B cell (primary cell): Measurements from ENCODE around the gene CSF1R. TPM values are rescaled to one million over a fixed set of nuclear protein-coding genes. Genes with fewer than 3 reads are reported as not detected.

Experiments used
- ATAC-seq: fragments of 200-7000 bp; cut with Tn5 transposase; one replicate; pipeline ENCODE4 v1.10.0; 2021; ENCODE audit warnings: low read depth, mild to moderate bottlenecking, moderate number of reproducible peaks, moderate library complexity
- CTCF ChIA-PET: fragments of 350-600 bp; sonication (Branson Sonifier 250); formaldehyde crosslinking; loops from one replicate; lab custom pipeline; 2021; ENCODE audit warnings: antibody characterized with exemption, inconsistent platforms; lab: Charles Lee
- POLR2A ChIA-PET: fragments of 350-600 bp; sonication (Branson Sonifier 250); formaldehyde crosslinking; loops from one replicate; lab custom pipeline; 2021; ENCODE audit warnings: antibody characterized with exemption; lab: Charles Lee
- DNase-seq: peaks from one replicate; pipeline ENCODE4 v3.0.0; 2013
- H2AFZ ChIP-seq: 2 replicates; pipeline ENCODE4 v1.6.1; 2012; ENCODE audit warnings: mild to moderate bottlenecking, low read depth, low read length; ENCODE audit not compliant: insufficient read depth, poor library complexity, severe bottlenecking
- H3K27ac ChIP-seq, 2 donors: 1 replicate in 1 of 2; 2 replicates in 1 of 2; pipeline ENCODE4 v1.5.1; 2012 to 2013; ENCODE audit warnings: low read length in 2 of 2, mild to moderate bottlenecking in 2 of 2, moderate library complexity in 1 of 2
- H3K27me3 ChIP-seq, 4 experiments: fragments of 200-600 bp in 1 of 4; sonication (generic) in 1 of 4; replicated peaks in 1 of 4; 1 replicate in 2 of 4; 2 replicates in 2 of 4; pipeline versions ENCODE4 v1.6.1 to v1.7.0; 2013 to 2016; ENCODE audit warnings: low read length in 3 of 4, mild to moderate bottlenecking in 2 of 4, mixed read lengths in 1 of 4, moderate library complexity in 1 of 4; ENCODE audit not compliant: insufficient read depth in 4 of 4, control insufficient read depth in 3 of 4; ENCODE audit errors: control extremely low read depth in 1 of 4
- H3K36me3 ChIP-seq, 2 experiments: replicated peaks in 1 of 2; 1 replicate in 1 of 2; 2 replicates in 1 of 2; pipeline versions ENCODE4 v1.6.1 to v1.7.1; 2013; ENCODE audit warnings: low read length in 1 of 2; ENCODE audit not compliant: insufficient read depth in 2 of 2, control insufficient read depth in 1 of 2; ENCODE audit errors: control extremely low read depth in 1 of 2, extremely low read depth in 1 of 2
- H3K4me1 ChIP-seq, 2 donors: fragments of 200-600 bp in 1 of 2; sonication (generic) in 1 of 2; 1 replicate in 1 of 2; 2 replicates in 1 of 2; pipeline versions ENCODE4 v1.5.1 to v1.6.1; 2013 to 2017; ENCODE audit warnings: low read length in 2 of 2; ENCODE audit not compliant: control insufficient read depth in 2 of 2, insufficient read depth in 2 of 2
- H3K4me2 ChIP-seq: replicated peaks from 2 replicates; pipeline ENCODE3; 2012; ENCODE audit warnings: mild to moderate bottlenecking, low read depth, low read length; ENCODE audit not compliant: poor library complexity, severe bottlenecking
- H3K4me3 ChIP-seq, 5 experiments: fragments of 200-600 bp in 1 of 5; sonication (generic) in 1 of 5; 1 replicate in 3 of 5; 2 replicates in 2 of 5; pipeline versions ENCODE4 v1.5.1 to v1.7.0; 2011 to 2016; ENCODE audit warnings: low read length in 4 of 5, mild to moderate bottlenecking in 4 of 5, low read depth in 2 of 5, control low read depth in 1 of 5, moderate library complexity in 1 of 5; ENCODE audit not compliant: insufficient read depth in 1 of 5; ENCODE audit errors: control extremely low read depth in 1 of 5, extremely low read depth in 1 of 5
- H3K79me2 ChIP-seq: fragments of 200-600 bp; sonication (generic); one replicate; pipeline ENCODE4 v1.6.0; 2016; ENCODE audit warnings: low read length; ENCODE audit not compliant: control insufficient read depth, insufficient read depth
- H3K9ac ChIP-seq: fragments of 200-600 bp; sonication (generic); 2 replicates; pipeline ENCODE4 v1.6.1; 2017; ENCODE audit warnings: mild to moderate bottlenecking, low read length, moderate library complexity
- H3K9me3 ChIP-seq, 3 donors: one replicate each; pipeline versions ENCODE4 v1.6.1 to v1.7.1; 2013; ENCODE audit warnings: low read length in 2 of 3; ENCODE audit not compliant: control insufficient read depth in 2 of 3, insufficient read depth in 1 of 3; ENCODE audit errors: control extremely low read depth in 1 of 3
- H4K20me1 ChIP-seq: 2 replicates; pipeline ENCODE4 v1.6.0; 2012; ENCODE audit warnings: mild to moderate bottlenecking, low read length; ENCODE audit not compliant: insufficient read depth, control insufficient read depth, poor library complexity, severe bottlenecking
- H3K27ac Mint-ChIP-seq: one replicate; pipeline ENCODE4 v1.8.0; 2021; ENCODE audit warnings: mixed read lengths
- H3K27me3 Mint-ChIP-seq: one replicate; pipeline ENCODE4 v1.8.0; 2021; ENCODE audit warnings: mixed read lengths
- H3K4me1 Mint-ChIP-seq: one replicate; pipeline ENCODE4 v1.8.0; 2021; ENCODE audit warnings: mixed read lengths
- H3K4me3 Mint-ChIP-seq: one replicate; pipeline ENCODE4 v1.8.0; 2021; ENCODE audit warnings: mixed read lengths
- H3K9me3 Mint-ChIP-seq: one replicate; pipeline ENCODE4 v1.8.0; 2022; ENCODE audit warnings: mixed read lengths; ENCODE audit not compliant: insufficient read depth
- EZH2 ChIP-seq: IDR thresholded peaks from 2 replicates; pipeline ENCODE4 v1.6.1; 2012; ENCODE audit warnings: borderline replicate concordance, low read depth, mild to moderate bottlenecking, moderate library complexity, low read length; ENCODE audit not compliant: insufficient read depth, poor library complexity, severe bottlenecking
- WGBS: methylation state at CpG from one replicate; pipeline ENCODE4 v1.1.5; 2013; ENCODE audit warnings: missing lambda C conversion rate; ENCODE audit not compliant: insufficient coverage; 5-methylcytosine and 5-hydroxymethylcytosine counted together
- intact Hi-C: fragments of 100-400 bp; cut with micrococcal nuclease; formaldehyde crosslinking; loops from one replicate; pipeline ENCODE4 v1.10.0; 2022
- polyA plus RNA-seq: library from polyadenylated mRNA; depleted of rRNA; stranded (reverse); fragments of >200 nt; gene quantifications from 2 replicates; pipeline ENCODE4 v1.2.3, GENCODE V29; 2012
- total RNA-seq, 2 donors: library from RNA; stranded (reverse); fragments of 120-200 nt in 1 of 2; gene quantifications; 1 replicate in 1 of 2; 2 replicates in 1 of 2; pipeline versions ENCODE4 v1.2.3 to v1.2.4, GENCODE V29; 2013 to 2022
- TF ChIP-seq, protein P1 (sequence below): fragments of 200-600 bp; IDR thresholded peaks from one replicate; pipeline ENCODE4 v1.8.0; 2022; ENCODE audit warnings: antibody characterized with exemption, mild to moderate bottlenecking

Gene CSF1R
- total and polyA plus RNA-seq, 2 donors (not counting 1 experiment from before 2014, with no cell fraction given), result 1.6 to 2.5 TPM

DNA sequence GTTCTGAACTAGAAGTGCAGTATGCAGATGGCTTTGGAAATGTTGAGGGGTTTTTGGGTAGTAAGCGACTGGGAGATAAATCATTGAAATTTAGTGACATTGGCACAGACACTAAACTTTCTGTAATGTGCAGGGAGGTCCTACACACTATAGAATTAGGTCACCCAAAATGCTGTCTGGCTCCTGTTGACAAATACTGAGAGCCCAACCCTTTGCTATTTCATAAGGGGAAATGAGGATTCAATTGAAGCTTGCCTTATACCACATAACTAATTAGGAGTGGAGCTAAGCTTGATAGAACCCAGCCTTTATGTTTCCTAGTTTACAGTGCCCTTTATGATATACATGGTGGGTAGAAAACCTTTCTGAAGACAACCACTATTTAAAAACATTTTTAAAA lies 63.2 kb downstream of the CSF1R start:
- Histone ChIP-seq H3K27me3 (no peaks in the 10 kb centered on the region), H4K20me1 (peaks cover 4% of the 10 kb centered on the region), H3K9ac (no peak overlapping the region), H3K4me3 (no peak overlapping the region), H3K27ac (no peak overlapping the region), H3K9me3 (no peaks in the 10 kb centered on the region), H3K4me1 (no peaks in the 10 kb centered on the region), H3K4me2 (no peak overlapping the region), H2AFZ (no peak overlapping the region), H3K36me3 (peaks cover 5 to 78% of the 10 kb centered on the region in 2 experiments), H3K79me2 (no peaks in the 10 kb centered on the region)
- intact Hi-C loops, result no loop called here
- CTCF ChIA-PET, result interaction anchor here (1.0 kb wide), 1 partner anchor 189 kb away, joined by 5 read pairs; no protein-coding TSS in a partner anchor
- no peak for TF ChIP-seq EZH2
- TF ChIP-seq, protein P1, sequence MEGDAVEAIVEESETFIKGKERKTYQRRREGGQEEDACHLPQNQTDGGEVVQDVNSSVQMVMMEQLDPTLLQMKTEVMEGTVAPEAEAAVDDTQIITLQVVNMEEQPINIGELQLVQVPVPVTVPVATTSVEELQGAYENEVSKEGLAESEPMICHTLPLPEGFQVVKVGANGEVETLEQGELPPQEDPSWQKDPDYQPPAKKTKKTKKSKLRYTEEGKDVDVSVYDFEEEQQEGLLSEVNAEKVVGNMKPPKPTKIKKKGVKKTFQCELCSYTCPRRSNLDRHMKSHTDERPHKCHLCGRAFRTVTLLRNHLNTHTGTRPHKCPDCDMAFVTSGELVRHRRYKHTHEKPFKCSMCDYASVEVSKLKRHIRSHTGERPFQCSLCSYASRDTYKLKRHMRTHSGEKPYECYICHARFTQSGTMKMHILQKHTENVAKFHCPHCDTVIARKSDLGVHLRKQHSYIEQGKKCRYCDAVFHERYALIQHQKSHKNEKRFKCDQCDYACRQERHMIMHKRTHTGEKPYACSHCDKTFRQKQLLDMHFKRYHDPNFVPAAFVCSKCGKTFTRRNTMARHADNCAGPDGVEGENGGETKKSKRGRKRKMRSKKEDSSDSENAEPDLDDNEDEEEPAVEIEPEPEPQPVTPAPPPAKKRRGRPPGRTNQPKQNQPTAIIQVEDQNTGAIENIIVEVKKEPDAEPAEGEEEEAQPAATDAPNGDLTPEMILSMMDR, result no peak
- no CpG with 5 or more reads among the region's 1 CpG for WGBS
- H3K4me1 Mint-ChIP-seq, result no peaks in the 10 kb centered on the region
- DNase-seq (no peak), ATAC-seq (no peak)
- no peaks in the 10 kb centered on the region for H3K27me3 Mint-ChIP-seq
- H3K27ac Mint-ChIP-seq, result no peak overlapping the region
- POLR2A ChIA-PET, result no interaction called here
- no peaks in the 10 kb centered on the region for H3K9me3 Mint-ChIP-seq
- no peak overlapping the region for H3K4me3 Mint-ChIP-seq

DNA sequence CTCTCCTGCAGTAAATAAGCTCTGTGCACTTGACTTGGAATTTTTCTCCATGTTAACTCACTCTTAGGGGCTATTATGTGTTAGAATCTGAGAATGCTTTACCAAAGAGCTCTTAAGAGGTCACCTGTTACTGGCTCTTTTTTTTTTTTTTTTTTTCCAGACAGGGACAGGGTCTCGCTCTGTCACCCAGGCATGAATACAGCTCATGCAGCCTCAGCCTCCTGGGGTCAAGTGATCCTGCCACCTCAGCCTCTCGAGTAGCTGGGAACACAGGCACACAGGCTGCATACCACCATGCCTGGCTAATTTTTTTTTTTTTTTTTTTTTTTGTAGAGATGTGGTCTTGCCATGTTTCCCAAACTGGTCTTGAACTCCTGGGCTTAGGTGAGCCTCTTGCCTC lies 63.7 kb downstream of the CSF1R start:
- no peak overlapping the region for H3K4me3 Mint-ChIP-seq
- ChIA-PET CTCF (interaction anchor here (0.7 kb wide), 1 partner anchor 828 kb away, joined by 3 read pairs; no protein-coding TSS in a partner anchor), POLR2A (interaction anchor here (0.7 kb wide), 1 partner anchor 12 kb away, joined by 4 read pairs; no protein-coding TSS in a partner anchor)
- no peaks in the 10 kb centered on the region for H3K4me1 Mint-ChIP-seq
- no peaks in the 10 kb centered on the region for H3K9me3 Mint-ChIP-seq
- intact Hi-C loops, result no loop called here
- Histone ChIP-seq H3K27ac (no peak overlapping the region), H2AFZ (no peak overlapping the region), H3K79me2 (no peaks in the 10 kb centered on the region), H4K20me1 (peaks cover 4% of the 10 kb centered on the region), H3K36me3 (peaks cover 8 to 80% of the 10 kb centered on the region in 2 experiments), H3K27me3 (no peaks in the 10 kb centered on the region), H3K4me3 (no peak overlapping the region), H3K4me1 (no peaks in the 10 kb centered on the region), H3K9ac (no peak overlapping the region), H3K4me2 (no peak overlapping the region), H3K9me3 (no peaks in the 10 kb centered on the region)
- WGBS, result 100% methylated on average over 2 of the region's 2 CpGs
- TF ChIP-seq EZH2, result no peak
- TF ChIP-seq, protein P1, result no peak
- ATAC-seq (no peak), DNase-seq (no peak)
- H3K27me3 Mint-ChIP-seq, result no peaks in the 10 kb centered on the region
- H3K27ac Mint-ChIP-seq, result no peak overlapping the region
